Measurements from ENCODE around the gene SULT4A1. TPM values are rescaled to one million over a fixed set of nuclear protein-coding genes. Genes with fewer than 3 reads are reported as not detected.

The SULT4A1 gene
- total RNA-seq, 1 donor from 2014 or later: 79.5 TPM

DNA sequence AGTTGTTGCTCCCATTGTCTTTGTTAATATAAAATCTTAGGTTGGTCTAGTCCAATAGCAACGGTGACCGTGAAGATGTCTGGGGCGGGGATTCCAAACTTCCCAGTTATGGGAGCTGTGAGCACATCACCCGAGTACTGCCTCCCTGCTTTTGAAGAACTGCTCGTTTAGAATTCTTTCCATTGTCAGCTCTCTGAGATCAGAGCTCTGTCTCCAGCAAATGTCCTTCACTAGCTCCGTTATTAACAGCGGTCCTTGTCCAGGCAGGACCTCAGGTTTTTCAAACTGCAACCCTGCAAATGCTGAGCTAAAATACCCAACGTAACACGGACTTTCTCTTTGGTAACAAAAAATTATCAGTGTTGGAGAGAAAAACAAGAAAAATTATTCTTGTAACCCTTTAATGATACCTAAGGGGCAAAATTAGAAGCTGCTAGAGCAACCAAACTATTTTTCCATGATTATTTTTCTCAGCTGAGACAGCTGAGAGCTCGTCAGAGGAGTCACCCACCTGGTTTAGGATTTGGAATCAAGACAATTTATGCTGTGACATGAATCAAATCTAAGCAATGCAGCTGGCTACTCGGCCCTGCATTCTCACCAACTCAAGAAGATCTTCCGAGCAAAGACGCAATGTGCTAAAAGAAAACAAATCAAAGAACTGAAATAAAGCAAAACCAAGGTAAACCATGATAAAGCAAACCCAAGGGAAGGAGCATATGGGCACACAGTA, 35.1 kb downstream of the SULT4A1 start:
- Mint-ChIP-seq H3K27me3 (ENCODE audit: unreplicated experiment) (peaks cover 10% of the 10 kb centered on the region), H3K4me1 (ENCODE audit: low read depth, unreplicated experiment) (peaks cover 61% of the 10 kb centered on the region)
- DNase-seq: no peak

DNA sequence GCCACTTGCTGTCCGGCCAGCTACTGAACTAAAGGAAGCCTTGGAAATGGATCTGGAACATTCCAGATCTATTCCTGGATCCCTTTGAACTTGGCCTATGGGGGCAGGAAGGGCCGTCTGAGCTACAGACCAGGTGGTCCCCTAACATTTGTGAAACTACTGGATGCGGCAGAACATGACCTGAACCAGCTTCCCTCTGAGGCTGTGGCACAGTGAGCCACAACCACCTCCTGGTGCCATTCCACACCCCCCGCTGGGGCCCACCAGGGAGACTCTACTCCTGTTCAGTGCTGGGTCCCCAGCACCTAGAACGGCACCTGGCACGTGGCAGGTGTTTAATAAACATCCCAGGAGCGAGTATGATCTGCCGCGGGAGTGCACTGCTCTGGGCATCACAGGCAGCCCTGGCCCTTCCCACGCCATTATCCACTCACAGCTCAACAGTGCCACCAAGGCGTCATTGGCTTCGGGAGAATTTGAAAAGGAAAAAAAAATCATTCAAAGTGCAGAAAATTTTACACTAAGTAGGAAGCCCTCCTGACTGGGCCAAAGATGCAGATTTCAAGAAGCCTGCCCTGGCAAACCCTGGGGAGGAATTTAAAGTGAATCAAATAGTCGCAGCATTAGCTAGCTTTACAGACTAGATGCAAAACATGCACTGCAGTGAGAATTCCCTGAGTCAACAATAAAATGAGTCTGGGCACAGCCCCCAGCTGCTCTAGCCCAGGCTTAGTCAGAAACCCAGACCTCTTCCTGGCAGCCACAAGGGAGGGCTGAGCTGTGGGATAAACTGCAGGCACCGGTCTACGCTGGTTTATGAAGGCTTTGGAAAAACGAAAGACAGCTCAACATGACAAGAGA, 35.9 kb downstream of the SULT4A1 start:
- Mint-ChIP-seq H3K27ac (ENCODE audit: unreplicated experiment) (peak overlapping the region; percentile 66), H3K27me3 (ENCODE audit: unreplicated experiment) (peaks cover 12% of the 10 kb centered on the region), H3K4me1 (ENCODE audit: low read depth, unreplicated experiment) (peaks cover 61% of the 10 kb centered on the region), H3K36me3 (ENCODE audit: unreplicated experiment) (no peaks in the 10 kb centered on the region), H3K9me3 (ENCODE audit: unreplicated experiment) (peaks cover 5% of the 10 kb centered on the region), H3K4me3 (ENCODE audit: unreplicated experiment) (peak overlapping the region; percentile 55)
- no peak for DNase-seq
- TF ChIP-seq, protein P1, sequence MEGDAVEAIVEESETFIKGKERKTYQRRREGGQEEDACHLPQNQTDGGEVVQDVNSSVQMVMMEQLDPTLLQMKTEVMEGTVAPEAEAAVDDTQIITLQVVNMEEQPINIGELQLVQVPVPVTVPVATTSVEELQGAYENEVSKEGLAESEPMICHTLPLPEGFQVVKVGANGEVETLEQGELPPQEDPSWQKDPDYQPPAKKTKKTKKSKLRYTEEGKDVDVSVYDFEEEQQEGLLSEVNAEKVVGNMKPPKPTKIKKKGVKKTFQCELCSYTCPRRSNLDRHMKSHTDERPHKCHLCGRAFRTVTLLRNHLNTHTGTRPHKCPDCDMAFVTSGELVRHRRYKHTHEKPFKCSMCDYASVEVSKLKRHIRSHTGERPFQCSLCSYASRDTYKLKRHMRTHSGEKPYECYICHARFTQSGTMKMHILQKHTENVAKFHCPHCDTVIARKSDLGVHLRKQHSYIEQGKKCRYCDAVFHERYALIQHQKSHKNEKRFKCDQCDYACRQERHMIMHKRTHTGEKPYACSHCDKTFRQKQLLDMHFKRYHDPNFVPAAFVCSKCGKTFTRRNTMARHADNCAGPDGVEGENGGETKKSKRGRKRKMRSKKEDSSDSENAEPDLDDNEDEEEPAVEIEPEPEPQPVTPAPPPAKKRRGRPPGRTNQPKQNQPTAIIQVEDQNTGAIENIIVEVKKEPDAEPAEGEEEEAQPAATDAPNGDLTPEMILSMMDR (IDR thresholded peaks at IDR 0.05; ENCODE audit: partially characterized antibody, unreplicated experiment): no peak

More for the DNA sequence above, 35.1 kb downstream of the SULT4A1 start:
- Mint-ChIP-seq H3K9me3 (ENCODE audit: unreplicated experiment) (peaks cover 5% of the 10 kb centered on the region), H3K4me3 (ENCODE audit: unreplicated experiment) (peak overlapping the region; percentile 63), H3K27ac (ENCODE audit: unreplicated experiment) (peak overlapping the region; percentile 91), H3K36me3 (ENCODE audit: unreplicated experiment) (no peaks in the 10 kb centered on the region)
- TF ChIP-seq, protein P1 (IDR thresholded peaks at IDR 0.05; ENCODE audit: partially characterized antibody, unreplicated experiment): no peak

DNA sequence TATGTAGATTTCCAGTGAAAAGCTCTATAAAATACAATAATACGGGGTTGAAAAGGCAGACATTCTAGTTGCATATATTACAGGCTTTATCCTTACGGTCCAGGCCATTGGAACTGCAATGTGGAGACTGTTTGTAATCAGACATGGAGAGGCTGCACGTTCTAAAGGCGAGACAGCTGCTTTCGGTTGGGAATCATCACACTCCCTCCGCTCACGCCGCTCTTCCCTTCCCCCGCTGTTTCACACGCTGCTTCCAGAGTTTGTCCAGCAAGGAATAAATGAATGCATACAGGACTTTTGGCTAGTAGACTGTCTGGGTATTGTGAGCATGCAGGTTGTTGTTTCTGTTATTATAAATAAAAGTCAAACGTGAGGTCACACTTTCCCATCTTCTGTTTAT, 36.7 kb downstream of the SULT4A1 start:
- TF ChIP-seq, protein P1 (IDR thresholded peaks at IDR 0.05; ENCODE audit: partially characterized antibody, unreplicated experiment): no peak
- no peaks in the 10 kb centered on the region for H3K36me3 Mint-ChIP-seq (ENCODE audit: unreplicated experiment)
- peaks cover 17% of the 10 kb centered on the region for H3K27me3 Mint-ChIP-seq (ENCODE audit: unreplicated experiment)
- H3K9me3 Mint-ChIP-seq (ENCODE audit: unreplicated experiment): peaks cover 5% of the 10 kb centered on the region
- H3K4me1 Mint-ChIP-seq (ENCODE audit: low read depth, unreplicated experiment): peaks cover 58% of the 10 kb centered on the region
- no peak overlapping the region for H3K4me3 Mint-ChIP-seq (ENCODE audit: unreplicated experiment)
- H3K27ac Mint-ChIP-seq (ENCODE audit: unreplicated experiment): no peak overlapping the region
- DNase-seq: no peak

DNA sequence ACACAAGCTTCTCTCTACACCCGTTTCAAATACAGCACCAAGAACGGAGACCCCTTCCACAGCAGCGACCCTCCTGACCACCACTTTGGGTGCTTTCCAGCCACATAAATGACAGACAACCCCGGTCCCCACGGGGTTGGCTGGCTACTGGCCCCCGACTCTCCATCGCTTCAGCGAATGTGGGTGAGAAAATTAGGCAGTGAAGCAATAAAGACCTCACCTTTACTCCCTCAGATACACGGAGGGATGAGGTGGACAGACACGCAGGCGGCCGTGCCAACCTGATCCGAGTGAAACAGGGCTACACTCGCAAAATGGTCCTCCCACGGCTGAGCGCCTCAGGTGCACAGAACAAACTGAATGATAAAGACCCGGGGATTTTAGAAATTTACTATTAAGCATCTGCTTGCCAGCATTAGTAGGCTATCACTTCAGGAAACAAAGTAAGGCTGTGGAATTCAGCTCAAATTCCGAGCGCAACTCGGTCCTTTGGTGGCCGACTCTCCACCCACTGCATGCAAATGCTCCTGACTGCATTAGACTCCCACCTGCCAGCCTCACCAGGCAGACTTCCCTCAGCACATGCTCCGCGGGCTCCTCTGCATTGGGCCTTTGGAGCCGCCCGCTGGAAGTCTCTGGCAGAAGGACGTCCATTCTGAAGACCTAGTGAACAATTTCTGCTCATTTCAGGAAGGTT, 37.4 kb downstream of the SULT4A1 start:
- H3K27ac Mint-ChIP-seq (ENCODE audit: unreplicated experiment): no peak overlapping the region
- peaks cover 15% of the 10 kb centered on the region for H3K27me3 Mint-ChIP-seq (ENCODE audit: unreplicated experiment)
- H3K36me3 Mint-ChIP-seq (ENCODE audit: unreplicated experiment): no peaks in the 10 kb centered on the region
- H3K4me1 Mint-ChIP-seq (ENCODE audit: low read depth, unreplicated experiment): peaks cover 50% of the 10 kb centered on the region
- TF ChIP-seq, protein P1 (IDR thresholded peaks at IDR 0.05; ENCODE audit: partially characterized antibody, unreplicated experiment): no peak
- H3K4me3 Mint-ChIP-seq (ENCODE audit: unreplicated experiment): no peak overlapping the region
- peaks cover 3% of the 10 kb centered on the region for H3K9me3 Mint-ChIP-seq (ENCODE audit: unreplicated experiment)
- no peak for DNase-seq

Measured in glutamatergic neuron (in vitro differentiated cells).